Neural progenitor cell (in vitro differentiated cells): Measurements from ENCODE around the gene NF1. TPM values are rescaled to one million over a fixed set of nuclear protein-coding genes. Genes with fewer than 3 reads are reported as not detected.

Experiments
- DNase-seq: peaks from one replicate; pipeline ENCODE4 v3.0.0-alpha.2; 2016; ENCODE audit warnings: low spot score
- H2AFZ ChIP-seq: fragments of 200-600 bp; sonication (generic); replicated peaks from 2 replicates; pipeline ENCODE4 v1.6.1; 2016; ENCODE audit warnings: antibody characterized with exemption
- H3F3A ChIP-seq: fragments of 200-600 bp; sonication (generic); 2 replicates; pipeline ENCODE4 v1.6.1; 2016; ENCODE audit warnings: antibody characterized with exemption, low read depth
- H3K27ac ChIP-seq: fragments of 200-600 bp; sonication (generic); 2 replicates; pipeline ENCODE4 v1.5.1; 2016; ENCODE audit warnings: mild to moderate bottlenecking
- H3K27me3 ChIP-seq: fragments of 200-600 bp; sonication (generic); 2 replicates; pipeline ENCODE4 v1.6.1; 2016; ENCODE audit warnings: mild to moderate bottlenecking, moderate library complexity
- H3K36me3 ChIP-seq: fragments of 200-600 bp; sonication (generic); 2 replicates; pipeline ENCODE4 v1.5.1; 2016
- H3K4me1 ChIP-seq: fragments of 200-600 bp; sonication (generic); 2 replicates; pipeline ENCODE4 v1.6.1; 2016; ENCODE audit warnings: mixed run types
- H3K4me2 ChIP-seq: fragments of 200-600 bp; sonication (generic); 2 replicates; pipeline ENCODE4 v1.6.1; 2016
- H3K4me3 ChIP-seq: fragments of 200-600 bp; sonication (generic); 2 replicates; pipeline ENCODE4 v1.5.1; 2016
- H3K79me2 ChIP-seq: fragments of 200-600 bp; sonication (generic); 2 replicates; pipeline ENCODE4 v1.6.1; 2016; ENCODE audit warnings: low read depth
- H3K9ac ChIP-seq: fragments of 200-600 bp; sonication (generic); 2 replicates; pipeline ENCODE4 v1.6.1; 2016
- H3K9me3 ChIP-seq: fragments of 200-600 bp; sonication (generic); 2 replicates; pipeline ENCODE4 v1.5.1; 2016; ENCODE audit warnings: low read depth
- H4K20me1 ChIP-seq: fragments of 200-600 bp; sonication (generic); 2 replicates; pipeline ENCODE4 v1.6.1; 2016; ENCODE audit warnings: low read depth
- H3K27ac Mint-ChIP-seq: 3 replicates; pipeline ENCODE4 v1.8.0; 2021; ENCODE audit warnings: mixed read lengths
- H3K27me3 Mint-ChIP-seq: 2 replicates; pipeline ENCODE4 v1.8.0; 2022; ENCODE audit warnings: low read depth, mild to moderate bottlenecking, inconsistent platforms, moderate library complexity, mixed read lengths; ENCODE audit not compliant: insufficient read depth
- H3K36me3 Mint-ChIP-seq: 3 replicates; pipeline ENCODE4 v1.8.0; 2021; ENCODE audit warnings: mixed read lengths
- H3K4me1 Mint-ChIP-seq: 3 replicates; pipeline ENCODE4 v1.8.0; 2021; ENCODE audit warnings: mixed read lengths
- H3K4me3 Mint-ChIP-seq: 3 replicates; pipeline ENCODE4 v1.8.0; 2021; ENCODE audit warnings: mild to moderate bottlenecking, moderate library complexity, mixed read lengths
- H3K9me3 Mint-ChIP-seq: 3 replicates; pipeline ENCODE4 v1.8.0; 2020; ENCODE audit warnings: mixed read lengths
- CTCF ChIP-seq: fragments of 200-600 bp; sonication (generic); IDR thresholded peaks from 2 replicates; pipeline ENCODE4 v1.5.1; 2017; ENCODE audit warnings: antibody characterized with exemption, mild to moderate bottlenecking
- EZH2 ChIP-seq: fragments of 200-600 bp; sonication (generic); IDR thresholded peaks from 2 replicates; pipeline ENCODE4 v1.6.1; 2017; ENCODE audit warnings: antibody characterized with exemption, mild to moderate bottlenecking, moderate library complexity
- EZH2phosphoT487 ChIP-seq: fragments of 200-600 bp; sonication (generic); IDR thresholded peaks from 2 replicates; pipeline ENCODE4 v1.6.1; 2017; ENCODE audit warnings: antibody characterized with exemption
- total RNA-seq: library from RNA; depleted of rRNA; stranded (reverse); fragments of >200 nt; gene quantifications from 2 replicates; pipeline ENCODE4 v1.2.3, GENCODE V29; 2015; ENCODE audit warnings: low replicate concordance

The NF1 gene
- total RNA-seq, 1 donor from 2014 or later = 54.8 TPM

- no peaks in the 10 kb centered on the region for H3K4me1 Mint-ChIP-seq
- Histone ChIP-seq H2AFZ (no peak overlapping the region), H3K4me2 (no peak overlapping the region), H3K9me3 (no peaks in the 10 kb centered on the region), H4K20me1 (no peaks in the 10 kb centered on the region), H3K9ac (no peak overlapping the region), H3K4me1 (peaks cover 7% of the 10 kb centered on the region), H3K79me2 (no peaks in the 10 kb centered on the region), H3K27ac (no peak overlapping the region), H3K27me3 (no peaks in the 10 kb centered on the region), H3K4me3 (no peak overlapping the region), H3F3A (peaks cover 7% of the 10 kb centered on the region), H3K36me3 (no peaks in the 10 kb centered on the region)
- peaks cover 6% of the 10 kb centered on the region for H3K36me3 Mint-ChIP-seq
- no peaks in the 10 kb centered on the region for H3K9me3 Mint-ChIP-seq
- no peak overlapping the region for H3K4me3 Mint-ChIP-seq
- no peak for DNase-seq
- H3K27me3 Mint-ChIP-seq = no peaks in the 10 kb centered on the region
- H3K27ac Mint-ChIP-seq = no peak overlapping the region
- TF ChIP-seq EZH2 (no peak), CTCF (no peak), EZH2phosphoT487 (no peak)
Measured at GRCh38 chr17:31321966-31322365, 227.2 kb downstream of the NF1 start.

- Histone ChIP-seq H3K27ac (no peak overlapping the region), H3K36me3 (no peaks in the 10 kb centered on the region), H2AFZ (no peak overlapping the region), H3K4me2 (no peak overlapping the region), H3K9me3 (no peaks in the 10 kb centered on the region), H4K20me1 (no peaks in the 10 kb centered on the region), H3K4me3 (no peak overlapping the region), H3F3A (no peaks in the 10 kb centered on the region), H3K9ac (no peak overlapping the region), H3K79me2 (no peaks in the 10 kb centered on the region), H3K4me1 (no peaks in the 10 kb centered on the region), H3K27me3 (no peaks in the 10 kb centered on the region)
- no peak for DNase-seq
- no peak overlapping the region for H3K27ac Mint-ChIP-seq
- H3K4me1 Mint-ChIP-seq = no peaks in the 10 kb centered on the region
- H3K9me3 Mint-ChIP-seq = no peaks in the 10 kb centered on the region
- peaks cover 15% of the 10 kb centered on the region for H3K36me3 Mint-ChIP-seq
- H3K27me3 Mint-ChIP-seq = no peaks in the 10 kb centered on the region
- no peak overlapping the region for H3K4me3 Mint-ChIP-seq
- TF ChIP-seq CTCF = no peak
- no peak for TF ChIP-seq EZH2
- TF ChIP-seq EZH2phosphoT487 = no peak
Measured at GRCh38 chr17:31323551-31323950, 228.8 kb downstream of the NF1 start.

GRCh38 chr17:31327534-31328159 is 232.9 kb downstream of the NF1 start:
- Histone ChIP-seq H3F3A (no peaks in the 10 kb centered on the region), H3K27ac (no peak overlapping the region), H3K4me1 (no peaks in the 10 kb centered on the region), H3K9ac (no peak overlapping the region), H3K27me3 (no peaks in the 10 kb centered on the region), H3K9me3 (no peaks in the 10 kb centered on the region), H3K79me2 (no peaks in the 10 kb centered on the region), H2AFZ (no peak overlapping the region), H3K4me3 (no peak overlapping the region), H3K4me2 (no peak overlapping the region), H4K20me1 (no peaks in the 10 kb centered on the region), H3K36me3 (peaks cover 4% of the 10 kb centered on the region)
- no peaks in the 10 kb centered on the region for H3K4me1 Mint-ChIP-seq
- no peak overlapping the region for H3K4me3 Mint-ChIP-seq
- H3K27ac Mint-ChIP-seq = no peak overlapping the region
- TF ChIP-seq EZH2phosphoT487 (no peak), EZH2 (no peak), CTCF (no peak)
- H3K9me3 Mint-ChIP-seq = no peaks in the 10 kb centered on the region
- DNase-seq = no peak
- peaks cover 15% of the 10 kb centered on the region for H3K36me3 Mint-ChIP-seq
- no peaks in the 10 kb centered on the region for H3K27me3 Mint-ChIP-seq
